Superior temporal gyrus (tissue), 1 donor: ENCODE results near the gene MMP3.
"Not testable (repeated sequence)": the region's sequence is repeated elsewhere in the genome, so short reads cannot be mapped to it uniquely, and the experiment has no call there.

Experiments used
- DNase-seq: peaks from one replicate; pipeline ENCODE4 v3.0.0-alpha.2; 2016; ENCODE audit errors: extremely low spot score

Gene MMP3

DNA sequence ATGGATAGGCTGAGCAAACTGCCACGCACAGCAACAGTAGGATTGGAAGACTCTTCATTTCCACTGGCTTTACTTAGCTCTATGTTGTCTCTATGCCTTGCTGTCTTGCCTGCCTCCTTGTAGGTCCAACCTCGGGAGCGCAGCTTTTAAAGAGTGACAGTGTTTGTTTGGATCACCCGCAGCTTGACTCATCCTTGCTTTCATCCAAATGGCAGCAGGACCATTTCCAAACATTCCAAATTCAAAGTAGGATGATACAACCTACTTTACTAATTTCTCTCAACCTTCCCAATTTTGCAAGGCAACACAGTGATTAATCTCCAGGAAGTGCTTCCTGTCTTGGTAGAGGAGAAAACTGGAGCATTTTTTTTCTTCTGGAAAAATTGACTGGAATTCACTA is at the start of gene MMP3:
Gene MMP3 (minus strand): TSS at position 121 of the 400 bp plus-strand sequence. CDS start 63 bp downstream, at position 58.
- DNase-seq: no peak

DNA sequence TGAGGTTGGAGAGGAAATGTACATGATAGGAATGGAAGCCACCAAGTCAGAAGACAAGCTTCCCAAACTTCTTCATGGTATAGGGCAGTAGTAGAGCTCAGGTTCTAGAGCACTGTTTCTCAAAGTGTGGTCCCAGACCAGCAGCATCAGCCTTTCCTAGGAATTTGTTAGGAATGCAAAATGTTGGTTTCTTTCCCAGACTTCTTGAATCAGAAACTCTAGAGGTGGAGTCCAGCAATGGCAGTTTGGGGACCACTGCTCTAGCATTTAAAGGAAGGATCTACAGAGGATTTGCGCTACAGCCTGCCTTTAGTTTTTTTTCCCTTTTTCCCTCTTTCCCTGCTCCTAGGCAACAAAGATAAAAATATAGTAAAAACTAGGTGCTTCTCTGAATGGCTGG is 48.3 kb upstream of the MMP3 start:
- DNase-seq: no peak

DNA sequence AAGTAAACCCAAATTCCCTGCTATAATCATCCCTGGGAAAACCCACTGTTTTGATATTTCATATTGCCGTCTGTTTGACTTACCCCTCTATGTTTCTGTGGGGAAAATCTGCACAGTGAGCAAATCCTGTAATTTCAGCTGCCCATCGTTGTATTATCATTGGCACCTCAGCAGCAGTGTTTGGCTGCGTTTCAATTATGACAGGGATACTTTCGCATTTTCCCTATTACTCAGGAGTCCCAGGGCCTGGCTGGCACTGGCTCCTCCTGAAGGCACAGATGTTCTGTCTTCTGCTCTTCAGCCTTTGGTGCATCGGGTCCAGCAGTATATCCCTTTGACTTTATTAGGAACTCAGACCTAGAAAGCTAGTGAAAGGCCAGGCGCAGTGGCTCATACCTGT is 43.6 kb upstream of the MMP3 start:
- DNase-seq: no peak

DNA sequence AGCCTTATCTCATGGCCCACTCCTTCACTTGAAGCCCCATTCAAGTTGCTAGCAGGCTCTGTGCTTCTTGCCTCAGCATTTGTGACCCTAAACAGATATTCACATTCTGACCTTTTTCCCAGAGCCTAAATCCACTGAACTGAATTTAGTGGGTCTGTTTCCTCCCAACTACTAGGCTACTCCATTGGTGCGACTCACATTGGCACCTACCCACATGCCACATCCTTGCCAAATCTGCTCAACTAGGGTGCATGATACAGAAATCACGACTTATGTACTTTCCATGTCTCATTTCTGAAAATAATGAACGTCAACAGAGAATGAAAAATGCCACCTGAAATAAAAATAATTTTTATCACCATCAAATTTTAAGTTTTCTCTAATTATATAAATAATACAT is 39.7 kb upstream of the MMP3 start:
- DNase-seq: no peak

DNA sequence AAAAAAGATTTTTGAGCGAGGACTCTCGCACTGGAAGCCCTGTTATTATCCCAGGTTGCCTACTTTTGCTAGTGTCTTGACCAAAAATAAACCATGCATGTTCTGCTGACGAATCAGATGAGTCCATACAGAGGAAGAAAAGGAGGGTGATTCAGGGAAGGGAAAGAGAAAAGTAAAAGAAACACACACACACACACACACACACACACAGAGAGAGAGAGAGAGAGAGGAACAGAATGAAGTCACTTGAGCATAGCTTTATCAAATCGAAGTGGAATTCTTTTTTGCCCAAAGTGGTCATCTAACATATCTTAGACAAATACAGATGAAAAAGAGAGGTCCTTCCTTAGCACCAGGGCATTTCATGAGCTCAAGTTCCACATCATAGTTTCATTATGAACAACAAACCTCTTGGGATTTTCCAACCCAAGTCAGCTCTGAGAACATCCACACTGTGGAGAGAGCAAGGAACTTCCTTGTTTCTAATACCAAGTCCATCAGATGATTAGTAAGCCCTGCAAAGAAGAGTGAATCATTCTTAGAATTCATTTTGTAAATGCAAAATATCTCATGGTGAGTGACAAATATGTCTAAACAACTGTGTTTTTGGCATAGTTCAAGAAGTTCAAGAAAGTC is 39.1 kb upstream of the MMP3 start:
- DNase-seq: peak; percentile 33

DNA sequence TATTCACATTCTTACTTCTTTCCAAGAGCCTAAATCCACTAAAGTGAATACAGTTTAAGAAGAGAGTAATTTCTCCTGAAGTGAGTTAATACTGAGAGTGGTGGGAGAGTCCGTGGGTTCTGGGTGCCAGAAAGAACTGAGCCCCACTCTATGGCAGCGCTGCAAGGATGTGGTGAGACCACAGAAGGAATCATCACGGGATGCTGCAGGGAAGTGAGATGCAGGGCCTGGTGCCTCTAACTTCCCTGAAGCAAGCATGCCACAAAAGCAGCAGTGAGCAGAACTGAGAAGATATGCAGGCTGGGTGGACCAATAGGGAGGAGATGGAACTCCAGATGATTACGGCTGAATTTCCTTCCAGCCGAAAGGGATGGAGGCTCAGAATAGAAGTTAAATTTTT is 36.4 kb upstream of the MMP3 start:
- DNase-seq: no peak

DNA sequence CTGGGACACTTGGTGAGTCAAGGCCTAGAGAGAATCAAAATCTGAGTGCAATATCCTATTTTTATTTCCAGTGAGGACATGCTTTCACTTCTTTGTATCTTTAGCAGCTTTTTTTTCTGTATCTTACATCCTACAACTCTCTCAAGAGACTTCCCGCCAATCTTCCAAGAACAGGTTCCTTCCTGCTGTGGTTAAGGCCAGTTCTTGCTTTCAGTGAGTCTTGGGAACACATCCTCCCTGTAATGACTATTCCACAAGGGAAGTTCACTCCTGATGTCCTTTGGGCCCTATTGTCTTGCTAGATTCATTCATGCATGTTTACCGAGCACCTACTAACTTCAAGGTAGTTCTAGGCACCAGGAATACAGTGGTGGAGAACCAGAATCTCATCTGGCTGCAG is 35.2 kb upstream of the MMP3 start:
- DNase-seq: no peak

DNA sequence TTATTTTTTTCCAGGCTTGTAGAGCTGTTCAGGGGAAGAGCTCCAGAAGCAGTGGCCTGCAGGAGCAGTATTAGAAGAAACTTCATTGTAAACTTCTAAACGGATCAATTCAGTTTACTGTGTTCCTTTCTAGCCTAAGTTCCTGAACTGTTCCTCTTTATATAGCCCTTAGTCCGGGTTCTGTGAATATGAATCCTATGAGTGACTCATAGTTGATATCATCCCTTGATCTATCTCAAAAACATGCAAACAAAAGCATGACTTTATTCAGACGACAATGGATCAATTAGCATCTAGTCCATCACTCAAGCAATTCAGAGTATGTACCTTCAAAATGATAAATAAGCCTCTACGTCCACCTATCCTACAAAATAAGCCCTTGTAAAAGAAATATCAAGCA is 31.4 kb upstream of the MMP3 start, which contains the start of gene MMP12:
Gene MMP12 (minus strand): TSS at position 131 of the 400 bp plus-strand sequence. CDS start 45 bp downstream, at position 86.
- no peak for DNase-seq

DNA sequence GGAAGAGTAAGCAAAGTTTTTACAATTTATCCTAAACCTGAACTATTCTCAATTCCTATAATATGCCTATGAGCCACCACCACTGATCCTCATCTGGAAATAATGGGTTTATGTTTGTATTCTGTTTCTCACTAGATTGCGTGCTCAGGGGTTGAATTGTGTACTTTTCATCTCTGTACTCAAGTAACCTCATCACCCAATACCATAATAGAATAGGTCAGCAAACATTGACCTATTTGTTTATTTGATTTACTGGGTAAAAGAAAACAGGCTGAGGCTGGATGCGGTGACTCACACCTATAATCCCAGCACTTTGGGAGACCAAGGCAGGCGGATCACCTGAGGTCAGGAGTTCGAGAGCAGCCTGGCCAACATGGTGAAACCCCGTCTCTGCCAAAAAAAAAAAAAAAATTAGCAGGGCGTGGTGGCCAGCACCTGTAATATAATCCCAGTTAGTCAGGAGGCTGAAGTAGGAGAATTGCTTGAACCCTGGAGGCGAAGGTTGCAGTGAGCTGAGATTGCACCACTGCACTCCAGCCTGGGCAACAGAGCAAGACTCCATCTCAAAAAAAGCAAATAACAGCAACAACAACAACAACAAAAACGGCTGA is 26.1 kb upstream of the MMP3 start:
- not testable (repeated sequence) for DNase-seq

DNA sequence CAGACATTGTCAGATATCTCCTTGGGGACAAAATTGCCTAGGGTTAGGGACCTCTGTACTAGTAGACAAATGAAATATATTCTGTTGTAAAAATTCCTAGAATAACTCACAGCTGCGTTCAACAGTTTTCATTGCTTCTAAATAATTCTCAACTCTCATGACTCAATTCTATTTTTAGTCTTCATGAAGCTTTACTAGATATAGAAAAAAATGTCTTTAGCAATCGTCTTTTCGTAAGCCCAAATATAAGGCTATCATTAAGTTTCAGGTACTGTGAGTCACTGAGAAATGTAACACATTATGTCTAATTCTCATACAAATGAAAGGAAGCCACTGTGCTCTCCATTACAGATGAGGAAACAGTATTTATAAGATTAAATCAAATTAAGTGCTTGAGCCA is 24.9 kb upstream of the MMP3 start:
- no peak for DNase-seq

DNA sequence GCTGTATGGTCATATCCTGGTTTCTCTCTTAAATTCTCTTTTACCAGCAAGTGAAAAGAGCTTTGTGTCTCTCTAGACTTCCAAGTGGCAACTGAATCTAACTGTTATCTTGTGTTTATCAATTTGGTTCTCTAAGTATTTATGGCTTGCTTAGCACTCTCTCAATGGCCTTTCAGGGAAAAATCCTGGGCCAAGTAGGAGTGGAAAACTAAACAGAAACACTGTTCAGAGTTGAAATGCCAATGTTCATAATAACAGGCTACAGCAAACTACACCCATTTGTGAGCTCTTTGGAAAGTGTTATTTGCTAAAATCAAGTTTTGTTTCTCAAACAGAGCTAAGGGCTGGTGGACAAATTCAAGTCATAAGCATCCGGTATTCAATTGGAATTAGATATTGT is 21.3 kb upstream of the MMP3 start:
- DNase-seq: no peak

DNA sequence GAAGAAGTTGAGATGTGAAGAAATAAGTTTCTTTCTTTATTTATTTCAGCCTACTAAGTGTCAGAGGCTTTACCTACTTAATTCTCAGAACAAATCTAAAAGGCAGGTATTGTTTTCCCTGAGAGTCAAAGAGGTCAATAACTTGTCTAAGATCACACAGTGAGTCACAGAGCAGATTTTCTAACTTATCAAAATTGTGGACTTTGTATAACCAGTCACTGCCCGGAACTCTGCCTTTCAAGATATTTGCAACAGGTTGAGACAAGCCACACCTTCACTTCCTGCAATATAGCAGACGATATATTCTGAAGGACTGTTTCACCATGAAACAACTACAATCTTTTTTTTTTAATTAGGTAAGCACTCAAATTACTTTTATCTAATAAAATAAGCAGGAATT is 10.5 kb upstream of the MMP3 start:
- no peak for DNase-seq

DNA sequence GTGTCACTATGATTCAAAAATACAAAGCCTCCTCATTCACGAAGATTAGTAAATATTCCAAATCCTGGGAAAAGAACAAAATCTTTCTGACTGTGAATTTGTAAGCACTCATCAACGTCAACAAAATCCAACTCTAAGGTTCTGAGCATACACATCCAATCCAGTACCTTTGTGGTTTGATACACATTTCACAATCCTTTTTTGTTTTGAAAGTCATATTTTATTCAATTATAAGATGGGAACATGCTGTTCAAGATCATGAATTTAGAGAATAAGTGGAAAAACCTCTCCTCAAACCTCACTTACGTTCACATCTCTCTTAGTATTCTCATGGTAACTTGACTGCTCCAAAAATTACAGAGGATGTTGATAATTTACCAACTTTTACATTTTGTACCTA is 9.6 kb upstream of the MMP3 start:
- DNase-seq: no peak

DNA sequence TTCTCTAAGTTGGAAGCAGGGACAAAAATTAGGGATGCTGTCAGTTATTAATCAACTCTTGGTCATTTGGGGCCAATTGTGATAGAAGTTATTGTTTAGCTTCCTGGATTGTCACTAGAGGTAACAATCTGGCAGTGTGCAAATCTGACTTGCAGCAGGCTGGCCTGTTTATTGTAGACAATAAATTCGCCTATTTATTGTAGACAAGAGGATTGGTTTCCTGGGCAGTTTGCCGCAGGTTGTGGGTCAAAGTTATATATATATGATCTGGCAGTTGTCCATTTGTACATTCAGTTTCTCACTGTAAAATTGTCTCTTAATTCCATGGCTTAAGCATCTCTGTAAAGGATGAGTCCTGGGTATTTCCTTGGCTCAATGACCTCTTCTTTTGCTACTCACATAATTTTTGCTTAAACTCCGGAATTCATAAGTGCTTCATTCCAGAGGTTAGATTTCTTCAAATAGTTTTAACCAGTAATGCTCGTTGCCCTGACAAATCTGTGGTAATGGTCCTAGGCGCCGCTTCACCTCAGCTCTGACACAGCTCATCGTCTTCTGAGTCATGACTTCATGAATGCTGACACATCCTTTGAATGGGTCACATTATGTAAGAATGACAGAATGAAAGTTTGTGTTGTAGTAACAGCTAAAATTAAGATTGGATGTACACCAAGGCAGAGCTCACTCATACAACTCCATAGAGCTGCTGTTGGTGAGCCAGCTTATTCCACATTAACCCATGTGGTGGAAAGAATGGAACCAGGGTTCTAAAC is 7.8 kb upstream of the MMP3 start:
- DNase-seq: no peak

DNA sequence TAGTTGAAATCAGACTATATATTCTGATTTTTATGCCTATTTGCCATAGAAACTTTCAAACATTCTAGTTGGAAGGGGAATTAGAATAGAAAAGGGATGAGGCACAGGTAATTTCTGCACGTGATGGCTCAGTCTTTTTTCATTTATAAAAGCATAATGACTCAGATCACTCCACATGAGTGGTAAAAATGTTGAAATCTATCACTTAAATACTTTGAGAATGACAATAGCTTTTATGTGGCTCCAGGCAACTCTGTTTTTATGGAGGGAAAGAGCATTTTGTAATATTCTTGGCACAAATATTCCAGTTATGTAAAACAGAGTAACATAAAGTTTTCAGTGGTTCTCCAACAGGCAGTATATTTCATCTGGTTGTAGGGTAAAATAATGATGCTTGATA is 5.9 kb upstream of the MMP3 start:
- no peak for DNase-seq

DNA sequence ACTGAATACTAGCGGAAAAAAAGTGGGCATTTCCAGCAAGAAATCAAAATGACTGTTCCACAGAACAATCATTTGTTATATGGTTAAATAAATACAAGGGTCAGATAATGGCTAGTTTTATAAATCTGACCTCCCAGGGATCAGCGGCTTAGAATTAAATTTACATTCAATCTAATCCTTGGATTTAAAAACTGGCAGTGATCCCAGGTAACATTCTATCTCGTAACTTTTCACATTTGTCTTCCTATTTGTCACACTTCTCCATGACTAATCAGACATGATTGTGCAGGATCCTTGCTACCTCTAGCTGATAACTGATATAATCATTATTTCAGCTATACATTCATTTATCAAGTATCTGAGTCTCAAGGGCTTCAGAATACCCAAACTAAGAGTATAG is 2.9 kb upstream of the MMP3 start:
- no peak for DNase-seq

DNA sequence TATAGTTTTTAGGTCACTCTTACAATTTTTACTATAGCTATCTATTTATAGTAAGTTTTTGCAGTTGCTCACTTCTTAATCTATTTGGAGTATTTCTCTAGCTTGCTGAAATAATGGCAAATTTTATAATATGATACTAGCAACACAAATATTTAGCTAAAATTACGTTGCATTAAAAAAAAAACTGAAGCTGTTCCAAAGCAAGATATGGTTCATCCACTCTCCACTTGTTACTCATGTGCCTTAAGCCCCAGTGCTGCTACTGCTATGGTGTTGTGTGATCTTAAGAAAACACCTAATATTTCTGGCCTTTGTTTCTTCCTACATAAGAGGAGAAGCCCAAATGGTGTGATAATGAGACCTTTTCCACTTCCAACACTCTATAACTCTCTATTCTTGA is 479 bp downstream of the MMP3 start:
- no peak for DNase-seq

DNA sequence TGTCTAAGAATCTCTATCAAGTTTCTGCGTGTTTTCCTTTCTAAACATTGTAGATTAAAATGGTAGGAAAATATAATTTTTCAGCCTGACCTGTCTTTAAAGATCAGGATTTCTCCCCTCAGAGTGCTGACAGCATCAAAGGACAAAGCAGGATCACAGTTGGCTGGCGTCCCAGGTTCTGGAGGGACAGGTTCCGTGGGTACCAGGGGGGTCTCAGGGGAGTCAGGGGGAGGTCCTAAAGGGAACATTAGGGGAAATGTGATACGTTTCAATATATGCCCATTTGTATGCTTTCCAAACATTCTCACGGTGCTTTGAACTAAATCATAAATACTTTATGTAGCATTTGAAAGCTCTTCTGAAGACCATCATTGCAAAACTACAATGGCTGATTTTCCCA is 3.4 kb downstream of the MMP3 start:
- DNase-seq: no peak

DNA sequence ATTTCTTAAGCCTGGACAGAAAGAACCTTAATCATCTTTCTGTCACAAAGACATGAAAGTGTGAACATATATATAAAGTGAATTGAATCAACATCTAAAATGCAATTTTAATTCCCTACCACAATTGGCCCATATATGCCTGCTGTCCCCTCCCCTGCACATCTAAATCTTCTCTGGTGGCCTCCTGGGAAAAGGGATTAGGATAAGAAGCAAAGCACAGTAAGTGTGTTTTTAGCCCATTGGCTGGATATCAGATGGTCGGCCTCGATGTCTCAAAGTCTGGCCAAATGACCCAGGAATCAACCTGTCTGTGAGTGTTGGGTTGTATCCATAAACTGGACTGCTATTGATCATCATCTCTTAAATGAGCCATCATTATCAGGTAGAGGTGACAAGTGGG is 5.8 kb downstream of the MMP3 start:
- DNase-seq: no peak

DNA sequence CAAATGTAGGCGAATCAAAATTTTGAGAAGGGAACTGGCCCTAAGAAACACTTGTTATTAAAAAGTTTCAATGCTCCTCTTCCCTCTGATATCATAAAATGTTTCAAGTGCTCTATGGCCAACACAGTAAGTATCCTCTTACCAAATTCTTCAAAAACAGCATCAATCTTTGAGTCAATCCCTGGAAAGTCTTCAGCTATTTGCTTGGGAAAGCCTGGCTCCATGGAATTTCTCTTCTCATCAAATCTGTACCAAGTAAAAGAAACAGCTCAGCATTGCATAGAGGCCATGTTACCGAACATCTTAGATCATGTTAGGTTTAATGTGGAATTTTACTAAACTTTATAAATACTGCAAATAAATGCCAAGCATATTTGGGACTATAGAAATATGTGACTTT is 6.3 kb downstream of the MMP3 start:
- no peak for DNase-seq

DNA sequence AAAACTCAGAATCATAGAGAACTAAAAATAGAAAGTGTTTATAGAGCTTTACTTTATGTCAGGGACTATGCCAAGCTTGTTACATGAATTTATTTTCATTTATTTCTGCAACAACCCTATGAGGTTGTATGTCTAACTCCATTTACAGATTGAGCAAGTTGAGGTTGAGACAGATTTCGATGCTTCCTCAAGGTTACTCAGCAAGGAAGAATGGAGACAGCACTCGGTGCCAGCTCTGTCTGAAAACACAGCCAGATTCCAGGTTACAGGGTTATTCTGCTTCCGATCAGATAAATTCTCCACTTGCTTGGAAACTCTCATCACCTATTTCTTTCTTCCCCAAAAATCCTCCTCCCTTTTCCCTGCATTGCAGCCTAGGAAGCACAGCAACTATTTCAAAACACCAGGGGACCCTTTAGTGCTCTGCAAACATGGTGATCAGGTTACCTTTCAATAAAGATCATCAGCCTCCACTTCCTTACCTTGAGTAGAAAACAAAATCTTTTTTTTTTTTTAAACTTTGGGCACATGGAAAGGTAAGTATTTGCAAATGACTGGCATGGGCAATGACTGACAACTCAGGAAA is 7.0 kb downstream of the MMP3 start:
- no peak for DNase-seq

DNA sequence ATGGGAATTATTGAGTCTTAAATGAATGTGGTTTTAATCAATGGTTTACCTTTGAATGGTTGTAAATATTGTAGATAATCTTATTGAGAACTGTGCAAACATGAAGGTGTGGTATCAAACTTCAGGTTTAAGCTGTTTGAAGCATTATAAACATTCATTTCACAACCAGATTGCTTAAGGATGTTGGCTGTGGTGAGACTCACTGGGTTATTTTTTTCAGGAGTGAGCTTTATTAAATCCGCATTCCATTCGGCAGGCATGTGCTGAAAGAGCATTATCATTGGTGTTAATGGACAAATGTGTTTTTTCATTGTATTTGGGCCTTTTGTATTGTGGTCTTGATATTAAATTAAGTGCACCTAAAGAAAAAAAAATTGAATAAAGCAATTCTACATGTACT is 9.7 kb downstream of the MMP3 start:
- no peak for DNase-seq

DNA sequence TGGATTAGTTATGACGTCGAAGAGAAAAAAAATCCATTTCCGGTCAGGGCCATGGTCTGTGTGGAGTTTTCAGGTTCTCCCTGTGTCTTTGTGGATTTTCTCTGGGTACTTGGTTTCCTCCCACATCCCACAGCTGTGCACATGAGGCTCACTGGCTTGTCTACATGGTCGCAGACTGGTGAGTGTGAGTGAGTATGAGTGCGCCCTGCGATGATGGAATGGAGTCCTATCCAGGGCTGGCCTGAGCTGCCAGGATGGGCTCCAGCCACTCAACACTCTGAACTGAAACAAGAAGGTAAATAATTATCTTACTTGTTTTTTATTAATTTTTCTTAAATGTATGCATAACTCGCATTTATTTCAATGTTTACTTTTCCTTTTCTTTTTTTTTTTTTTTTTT is 10.8 kb downstream of the MMP3 start:
- no peak for DNase-seq
